WTC11 (cell line): ENCODE results near the gene SFXN1. TPM values are rescaled to one million over a fixed set of nuclear protein-coding genes. Genes with fewer than 3 reads are reported as not detected.
A peak's percentile ranks its signal among the peaks of the same experiment; 100 is the strongest.

Experiments
- ATAC-seq: fragments of 200-7000 bp; cut with Tn5 transposase; 2 replicates; pipeline ENCODE4 v1.10.0; 2021; ENCODE audit warnings: mild to moderate bottlenecking, moderate library complexity
- CTCF ChIA-PET: fragments of 300-600 bp; sonication (Branson Sonifier 250); formaldehyde crosslinking; loops from one replicate; lab custom pipeline; 2021; ENCODE audit warnings: antibody characterized with exemption; lab: Charles Lee
- POLR2A ChIA-PET: fragments of 350-600 bp; sonication (Branson Sonifier 250); formaldehyde crosslinking; loops from one replicate; lab custom pipeline; 2021; ENCODE audit warnings: antibody characterized with exemption; lab: Charles Lee
- DNase-seq: peaks from one replicate; pipeline ENCODE4 v3.0.0; 2021; ENCODE audit warnings: low spot score
- H3K27ac Mint-ChIP-seq: 2 replicates; pipeline ENCODE4 v1.8.0; 2021; ENCODE audit warnings: mixed read lengths
- H3K27me3 Mint-ChIP-seq: 2 replicates; pipeline ENCODE4 v1.8.0; 2021; ENCODE audit warnings: low read depth, mild to moderate bottlenecking, moderate library complexity, mixed read lengths
- H3K36me3 Mint-ChIP-seq: 2 replicates; pipeline ENCODE4 v1.8.0; 2021; ENCODE audit warnings: mixed read lengths
- H3K4me1 Mint-ChIP-seq: 2 replicates; pipeline ENCODE4 v1.8.0; 2022; ENCODE audit warnings: mixed read lengths
- H3K4me3 Mint-ChIP-seq: 2 replicates; pipeline ENCODE4 v1.8.0; 2021; ENCODE audit warnings: mild to moderate bottlenecking, moderate library complexity, mixed read lengths
- H3K9me3 Mint-ChIP-seq: 2 replicates; pipeline ENCODE4 v1.8.0; 2021; ENCODE audit warnings: mixed read lengths
- CREB1 ChIP-seq: sonication (generic); formaldehyde crosslinking; IDR thresholded peaks from 2 replicates; pipeline ENCODE4 v1.8.0; 2023; ENCODE audit warnings: mild to moderate bottlenecking, missing genetic modification reagents
- FOXK1 ChIP-seq: sonication (generic); formaldehyde crosslinking; IDR thresholded peaks from 2 replicates; pipeline ENCODE4 v1.8.0; 2022; ENCODE audit warnings: mild to moderate bottlenecking, moderate library complexity, missing genetic modification reagents
- GTF2I ChIP-seq: fragments of 250-450 bp; sonication (Bioruptor Pico); conservative IDR thresholded peaks from 2 replicates; pipeline ENCODE4 v1.4.0; 2021; ENCODE audit warnings: mild to moderate bottlenecking
- JUN ChIP-seq: sonication (generic); formaldehyde crosslinking; IDR thresholded peaks from 2 replicates; pipeline ENCODE4 v1.8.0; 2023; ENCODE audit warnings: mild to moderate bottlenecking, missing genetic modification reagents
- NFYB ChIP-seq: sonication (generic); formaldehyde crosslinking; conservative IDR thresholded peaks from 2 replicates; pipeline ENCODE4 v1.8.0; 2022; ENCODE audit warnings: low read depth, missing genetic modification reagents
- NR1H2 ChIP-seq: sonication (generic); formaldehyde crosslinking; IDR thresholded peaks from 2 replicates; pipeline ENCODE4 v1.9.0; 2021; ENCODE audit warnings: mild to moderate bottlenecking, moderate library complexity, missing genetic modification reagents
- TP53 ChIP-seq: sonication (generic); formaldehyde crosslinking; IDR thresholded peaks from 2 replicates; pipeline ENCODE4 v1.8.1; 2023; ENCODE audit warnings: mild to moderate bottlenecking, missing genetic modification reagents
- ZNF121 ChIP-seq: sonication (generic); formaldehyde crosslinking; IDR thresholded peaks from 2 replicates; pipeline ENCODE4 v1.8.0; 2023; ENCODE audit warnings: missing genetic modification reagents
- ZNF232 ChIP-seq: sonication (generic); formaldehyde crosslinking; IDR thresholded peaks from 2 replicates; pipeline ENCODE4 v1.8.0; 2022; ENCODE audit warnings: mild to moderate bottlenecking, missing genetic modification reagents
- ZNF263 ChIP-seq: sonication (generic); formaldehyde crosslinking; IDR thresholded peaks from 2 replicates; pipeline ENCODE4 v1.8.1; 2022; ENCODE audit warnings: low read depth, mild to moderate bottlenecking, moderate library complexity, missing genetic modification reagents
- total RNA-seq: library from RNA; stranded (reverse); gene quantifications from 3 replicates; pipeline ENCODE4 v1.2.3, GENCODE V29; 2021
- TF ChIP-seq, protein P1 (sequence below): sonication (generic); formaldehyde crosslinking; IDR thresholded peaks from 2 replicates; pipeline ENCODE4 v1.8.1; 2023; ENCODE audit warnings: mild to moderate bottlenecking, missing genetic modification reagents, moderate library complexity
- TF ChIP-seq, protein P2 (sequence below): sonication (generic); formaldehyde crosslinking; IDR thresholded peaks from 2 replicates; pipeline ENCODE4 v1.8.1; 2023; ENCODE audit warnings: mild to moderate bottlenecking, missing genetic modification reagents, moderate library complexity
- TF ChIP-seq, protein P3 (sequence below): sonication (generic); formaldehyde crosslinking; IDR thresholded peaks from 2 replicates; pipeline ENCODE4 v1.8.1; 2022; ENCODE audit warnings: mild to moderate bottlenecking, missing genetic modification reagents, moderate library complexity, borderline replicate concordance
- TF ChIP-seq, protein P4 (sequence below): fragments of 250-450 bp; sonication (Bioruptor Pico); conservative IDR thresholded peaks from 2 replicates; pipeline ENCODE4 v1.9.0; 2021; ENCODE audit warnings: mild to moderate bottlenecking
- TF ChIP-seq, protein P5 (sequence below): sonication (generic); formaldehyde crosslinking; IDR thresholded peaks from 2 replicates; pipeline ENCODE4 v1.8.1; 2022; ENCODE audit warnings: missing genetic modification reagents, borderline replicate concordance
- TF ChIP-seq, protein P6 (sequence below): sonication (generic); formaldehyde crosslinking; IDR thresholded peaks from 2 replicates; pipeline ENCODE4 v1.8.1; 2023; ENCODE audit warnings: mild to moderate bottlenecking, missing genetic modification reagents
- TF ChIP-seq, protein P7 (sequence below): fragments of 250-450 bp; sonication (Bioruptor Pico); IDR thresholded peaks from 2 replicates; pipeline ENCODE4 v1.9.0; 2021; ENCODE audit warnings: mild to moderate bottlenecking
- TF ChIP-seq, protein P8 (sequence below): sonication (generic); formaldehyde crosslinking; IDR thresholded peaks from 2 replicates; pipeline ENCODE4 v1.8.0; 2023; ENCODE audit warnings: mild to moderate bottlenecking, missing genetic modification reagents
- TF ChIP-seq, protein P9 (sequence below): sonication (generic); formaldehyde crosslinking; IDR thresholded peaks from 2 replicates; pipeline ENCODE4 v1.8.0; 2022; ENCODE audit warnings: mild to moderate bottlenecking, missing genetic modification reagents

Gene SFXN1
- total RNA-seq, 1 experiment from 2014 or later, result 82.9 TPM

DNA sequence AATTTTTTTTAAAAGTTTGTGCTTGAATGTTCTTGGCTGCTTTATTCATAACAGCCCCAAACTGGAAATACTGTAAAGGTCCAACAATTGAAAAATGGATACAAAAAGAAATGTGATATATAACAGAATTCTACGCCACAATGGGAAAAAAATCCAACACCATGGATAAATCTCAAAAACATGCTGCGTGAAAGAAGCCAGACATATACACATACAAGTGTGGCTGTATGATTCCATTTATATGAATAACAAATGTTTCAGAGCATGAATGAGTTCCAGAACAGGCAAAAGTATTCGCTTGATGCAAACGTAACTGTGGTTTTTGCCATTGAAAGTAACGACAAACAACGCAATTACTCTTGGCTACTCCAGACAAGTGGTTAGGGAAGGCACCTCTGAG, 7.2 kb upstream of the SFXN1 start:
- no peak for ATAC-seq
- CTCF ChIA-PET, result no interaction called here
- POLR2A ChIA-PET, result no interaction called here
- H3K27ac Mint-ChIP-seq, result no peak overlapping the region
- no peak overlapping the region for H3K4me3 Mint-ChIP-seq
- TF ChIP-seq, protein P1, sequence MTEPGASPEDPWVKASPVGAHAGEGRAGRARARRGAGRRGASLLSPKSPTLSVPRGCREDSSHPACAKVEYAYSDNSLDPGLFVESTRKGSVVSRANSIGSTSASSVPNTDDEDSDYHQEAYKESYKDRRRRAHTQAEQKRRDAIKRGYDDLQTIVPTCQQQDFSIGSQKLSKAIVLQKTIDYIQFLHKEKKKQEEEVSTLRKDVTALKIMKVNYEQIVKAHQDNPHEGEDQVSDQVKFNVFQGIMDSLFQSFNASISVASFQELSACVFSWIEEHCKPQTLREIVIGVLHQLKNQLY (CRISPR knock-in tag), result no peak
- no peak for TF ChIP-seq ZNF232 (CRISPR knock-in tag)
- TF ChIP-seq, protein P2, sequence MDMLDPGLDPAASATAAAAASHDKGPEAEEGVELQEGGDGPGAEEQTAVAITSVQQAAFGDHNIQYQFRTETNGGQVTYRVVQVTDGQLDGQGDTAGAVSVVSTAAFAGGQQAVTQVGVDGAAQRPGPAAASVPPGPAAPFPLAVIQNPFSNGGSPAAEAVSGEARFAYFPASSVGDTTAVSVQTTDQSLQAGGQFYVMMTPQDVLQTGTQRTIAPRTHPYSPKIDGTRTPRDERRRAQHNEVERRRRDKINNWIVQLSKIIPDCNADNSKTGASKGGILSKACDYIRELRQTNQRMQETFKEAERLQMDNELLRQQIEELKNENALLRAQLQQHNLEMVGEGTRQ, result no peak
- no peak for TF ChIP-seq TP53 (CRISPR knock-in tag)
- TF ChIP-seq, protein P3, sequence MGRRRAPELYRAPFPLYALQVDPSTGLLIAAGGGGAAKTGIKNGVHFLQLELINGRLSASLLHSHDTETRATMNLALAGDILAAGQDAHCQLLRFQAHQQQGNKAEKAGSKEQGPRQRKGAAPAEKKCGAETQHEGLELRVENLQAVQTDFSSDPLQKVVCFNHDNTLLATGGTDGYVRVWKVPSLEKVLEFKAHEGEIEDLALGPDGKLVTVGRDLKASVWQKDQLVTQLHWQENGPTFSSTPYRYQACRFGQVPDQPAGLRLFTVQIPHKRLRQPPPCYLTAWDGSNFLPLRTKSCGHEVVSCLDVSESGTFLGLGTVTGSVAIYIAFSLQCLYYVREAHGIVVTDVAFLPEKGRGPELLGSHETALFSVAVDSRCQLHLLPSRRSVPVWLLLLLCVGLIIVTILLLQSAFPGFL (CRISPR knock-in tag), result no peak
- TF ChIP-seq, protein P4, sequence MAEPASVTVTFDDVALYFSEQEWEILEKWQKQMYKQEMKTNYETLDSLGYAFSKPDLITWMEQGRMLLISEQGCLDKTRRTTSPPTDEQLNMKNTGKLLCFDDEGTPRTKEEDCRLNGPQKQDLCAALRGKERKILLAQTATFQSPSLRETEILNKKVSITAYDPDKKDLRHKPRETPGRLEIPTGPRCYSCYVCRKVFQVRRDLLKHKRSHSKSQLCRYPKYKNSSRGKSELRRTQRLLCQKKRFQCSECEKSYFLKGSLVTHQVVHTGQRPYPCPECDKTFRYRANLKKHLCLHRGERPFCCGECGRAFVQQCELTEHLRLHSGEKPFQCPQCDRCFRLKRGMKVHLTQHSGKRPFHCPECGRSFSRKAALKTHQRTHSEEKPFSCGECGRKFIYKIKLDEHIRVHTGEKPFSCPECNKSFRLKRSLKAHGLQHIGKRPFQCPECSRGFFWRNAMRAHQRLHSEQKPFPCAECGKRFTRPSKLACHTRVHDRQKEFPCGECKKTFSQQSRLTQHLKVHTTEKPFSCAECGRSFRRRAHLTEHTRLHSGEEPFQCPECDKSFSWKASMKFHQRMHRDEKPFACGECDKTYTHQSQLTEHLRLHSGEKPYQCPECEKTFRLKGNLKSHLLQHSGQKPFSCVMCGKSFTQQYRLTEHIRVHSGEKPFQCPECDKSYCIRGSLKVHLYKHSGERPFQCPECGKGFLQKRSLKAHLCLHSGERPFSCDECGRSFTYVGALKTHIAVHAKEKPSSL (CRISPR knock-in tag), result no peak
- no peak for TF ChIP-seq GTF2I
- TF ChIP-seq NFYB (CRISPR knock-in tag), result no peak
- TF ChIP-seq NR1H2 (CRISPR knock-in tag), result no peak
- H3K27me3 Mint-ChIP-seq, result peaks cover 12% of the 10 kb centered on the region
- DNase-seq, result no peak
- H3K9me3 Mint-ChIP-seq, result 0 out of 2 replicates have a peak, but pooled peaks cover 4% of the 10 kb centered on the region
- peaks cover 2% of the 10 kb centered on the region; the same call in 1 of the 2 replicates for H3K4me1 Mint-ChIP-seq
- no peaks in the 10 kb centered on the region for H3K36me3 Mint-ChIP-seq

DNA sequence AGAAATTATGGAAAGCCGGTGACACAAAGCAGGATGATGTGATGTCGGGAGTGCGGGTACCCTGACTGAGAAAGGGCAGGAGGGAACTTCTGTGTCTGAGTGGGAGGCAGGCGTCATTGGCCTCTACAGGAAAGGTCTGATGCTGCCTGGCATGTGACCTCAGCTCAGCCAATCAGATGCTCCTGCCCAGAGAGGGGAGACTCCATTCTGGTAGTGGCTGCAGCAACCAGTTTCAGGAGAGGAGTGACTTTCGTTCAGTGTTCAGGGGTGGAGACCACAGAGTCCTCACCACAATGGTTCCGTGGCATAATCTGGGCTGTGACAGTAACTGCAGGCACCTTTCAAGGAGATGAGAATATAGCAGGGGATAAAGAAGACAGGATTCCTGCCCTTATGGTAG, 6.7 kb upstream of the SFXN1 start:
- Mint-ChIP-seq H3K27me3 (peaks cover 16% of the 10 kb centered on the region), H3K9me3 (0 out of 2 replicates have a peak, but pooled peaks cover 4% of the 10 kb centered on the region), H3K36me3 (no peaks in the 10 kb centered on the region), H3K27ac (no peak overlapping the region)
- CTCF ChIA-PET, result no interaction called here
- DNase-seq, result no peak
- TF ChIP-seq, protein P5, sequence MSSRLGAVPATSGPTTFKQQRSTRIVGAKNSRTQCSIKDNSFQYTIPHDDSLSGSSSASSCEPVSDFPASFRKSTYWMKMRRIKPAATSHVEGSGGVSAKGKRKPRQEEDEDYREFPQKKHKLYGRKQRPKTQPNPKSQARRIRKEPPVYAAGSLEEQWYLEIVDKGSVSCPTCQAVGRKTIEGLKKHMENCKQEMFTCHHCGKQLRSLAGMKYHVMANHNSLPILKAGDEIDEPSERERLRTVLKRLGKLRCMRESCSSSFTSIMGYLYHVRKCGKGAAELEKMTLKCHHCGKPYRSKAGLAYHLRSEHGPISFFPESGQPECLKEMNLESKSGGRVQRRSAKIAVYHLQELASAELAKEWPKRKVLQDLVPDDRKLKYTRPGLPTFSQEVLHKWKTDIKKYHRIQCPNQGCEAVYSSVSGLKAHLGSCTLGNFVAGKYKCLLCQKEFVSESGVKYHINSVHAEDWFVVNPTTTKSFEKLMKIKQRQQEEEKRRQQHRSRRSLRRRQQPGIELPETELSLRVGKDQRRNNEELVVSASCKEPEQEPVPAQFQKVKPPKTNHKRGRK (CRISPR knock-in tag), result no peak
- no peak for TF ChIP-seq FOXK1
- TF ChIP-seq, protein P6, sequence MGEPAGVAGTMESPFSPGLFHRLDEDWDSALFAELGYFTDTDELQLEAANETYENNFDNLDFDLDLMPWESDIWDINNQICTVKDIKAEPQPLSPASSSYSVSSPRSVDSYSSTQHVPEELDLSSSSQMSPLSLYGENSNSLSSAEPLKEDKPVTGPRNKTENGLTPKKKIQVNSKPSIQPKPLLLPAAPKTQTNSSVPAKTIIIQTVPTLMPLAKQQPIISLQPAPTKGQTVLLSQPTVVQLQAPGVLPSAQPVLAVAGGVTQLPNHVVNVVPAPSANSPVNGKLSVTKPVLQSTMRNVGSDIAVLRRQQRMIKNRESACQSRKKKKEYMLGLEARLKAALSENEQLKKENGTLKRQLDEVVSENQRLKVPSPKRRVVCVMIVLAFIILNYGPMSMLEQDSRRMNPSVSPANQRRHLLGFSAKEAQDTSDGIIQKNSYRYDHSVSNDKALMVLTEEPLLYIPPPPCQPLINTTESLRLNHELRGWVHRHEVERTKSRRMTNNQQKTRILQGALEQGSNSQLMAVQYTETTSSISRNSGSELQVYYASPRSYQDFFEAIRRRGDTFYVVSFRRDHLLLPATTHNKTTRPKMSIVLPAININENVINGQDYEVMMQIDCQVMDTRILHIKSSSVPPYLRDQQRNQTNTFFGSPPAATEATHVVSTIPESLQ, result no peak
- TF ChIP-seq ZNF121 (CRISPR knock-in tag), result no peak
- TF ChIP-seq JUN (CRISPR knock-in tag), result no peak
- TF ChIP-seq, protein P2, result peak; percentile 88
- no peak for TF ChIP-seq ZNF263 (CRISPR knock-in tag)
- TF ChIP-seq, protein P7, sequence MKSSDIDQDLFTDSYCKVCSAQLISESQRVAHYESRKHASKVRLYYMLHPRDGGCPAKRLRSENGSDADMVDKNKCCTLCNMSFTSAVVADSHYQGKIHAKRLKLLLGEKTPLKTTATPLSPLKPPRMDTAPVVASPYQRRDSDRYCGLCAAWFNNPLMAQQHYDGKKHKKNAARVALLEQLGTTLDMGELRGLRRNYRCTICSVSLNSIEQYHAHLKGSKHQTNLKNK (CRISPR knock-in tag), result no peak
- TF ChIP-seq CREB1, result no peak
- TF ChIP-seq, protein P8, sequence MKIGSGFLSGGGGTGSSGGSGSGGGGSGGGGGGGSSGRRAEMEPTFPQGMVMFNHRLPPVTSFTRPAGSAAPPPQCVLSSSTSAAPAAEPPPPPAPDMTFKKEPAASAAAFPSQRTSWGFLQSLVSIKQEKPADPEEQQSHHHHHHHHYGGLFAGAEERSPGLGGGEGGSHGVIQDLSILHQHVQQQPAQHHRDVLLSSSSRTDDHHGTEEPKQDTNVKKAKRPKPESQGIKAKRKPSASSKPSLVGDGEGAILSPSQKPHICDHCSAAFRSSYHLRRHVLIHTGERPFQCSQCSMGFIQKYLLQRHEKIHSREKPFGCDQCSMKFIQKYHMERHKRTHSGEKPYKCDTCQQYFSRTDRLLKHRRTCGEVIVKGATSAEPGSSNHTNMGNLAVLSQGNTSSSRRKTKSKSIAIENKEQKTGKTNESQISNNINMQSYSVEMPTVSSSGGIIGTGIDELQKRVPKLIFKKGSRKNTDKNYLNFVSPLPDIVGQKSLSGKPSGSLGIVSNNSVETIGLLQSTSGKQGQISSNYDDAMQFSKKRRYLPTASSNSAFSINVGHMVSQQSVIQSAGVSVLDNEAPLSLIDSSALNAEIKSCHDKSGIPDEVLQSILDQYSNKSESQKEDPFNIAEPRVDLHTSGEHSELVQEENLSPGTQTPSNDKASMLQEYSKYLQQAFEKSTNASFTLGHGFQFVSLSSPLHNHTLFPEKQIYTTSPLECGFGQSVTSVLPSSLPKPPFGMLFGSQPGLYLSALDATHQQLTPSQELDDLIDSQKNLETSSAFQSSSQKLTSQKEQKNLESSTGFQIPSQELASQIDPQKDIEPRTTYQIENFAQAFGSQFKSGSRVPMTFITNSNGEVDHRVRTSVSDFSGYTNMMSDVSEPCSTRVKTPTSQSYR (CRISPR knock-in tag), result no peak
- no peak for TF ChIP-seq GTF2I
- TF ChIP-seq NFYB (CRISPR knock-in tag), result peak; percentile 89
- TF ChIP-seq, protein P9, sequence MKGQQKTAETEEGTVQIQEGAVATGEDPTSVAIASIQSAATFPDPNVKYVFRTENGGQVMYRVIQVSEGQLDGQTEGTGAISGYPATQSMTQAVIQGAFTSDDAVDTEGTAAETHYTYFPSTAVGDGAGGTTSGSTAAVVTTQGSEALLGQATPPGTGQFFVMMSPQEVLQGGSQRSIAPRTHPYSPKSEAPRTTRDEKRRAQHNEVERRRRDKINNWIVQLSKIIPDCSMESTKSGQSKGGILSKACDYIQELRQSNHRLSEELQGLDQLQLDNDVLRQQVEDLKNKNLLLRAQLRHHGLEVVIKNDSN (CRISPR knock-in tag), result peak; percentile 82
- TF ChIP-seq, all 79 proteins: peak for 3
- ATAC-seq, result peak; percentile 66
- peaks cover 2% of the 10 kb centered on the region; the same call in 1 of the 2 replicates for H3K4me1 Mint-ChIP-seq
- POLR2A ChIA-PET, result no interaction called here
- no peak overlapping the region for H3K4me3 Mint-ChIP-seq
